Epithelial cell of esophagus (primary cell): ENCODE data around the gene STBD1.
"Not testable (repeated sequence)": the region's sequence is repeated elsewhere in the genome, so short reads cannot be mapped to it uniquely, and the experiment has no call there.

Experiments
- DNase-seq: peaks from one replicate; pipeline ENCODE4 v3.0.0; 2010; ENCODE audit warnings: low read depth
- H3K4me3 ChIP-seq: 2 replicates; pipeline ENCODE4 v1.5.1; 2011; ENCODE audit warnings: mild to moderate bottlenecking, low read length, control low read depth
- TF ChIP-seq, protein P1 (sequence below): IDR thresholded peaks from 2 replicates; pipeline ENCODE4 v1.5.1; 2011; ENCODE audit warnings: low read depth, mild to moderate bottlenecking, low read length, control low read depth, inconsistent platforms; ENCODE audit not compliant: insufficient read depth; ENCODE audit errors: missing control alignments

Gene STBD1

GRCh38 chr4:76276813-76277212, 29.7 kb upstream of the STBD1 start:
- no peak for DNase-seq
- TF ChIP-seq, protein P1, sequence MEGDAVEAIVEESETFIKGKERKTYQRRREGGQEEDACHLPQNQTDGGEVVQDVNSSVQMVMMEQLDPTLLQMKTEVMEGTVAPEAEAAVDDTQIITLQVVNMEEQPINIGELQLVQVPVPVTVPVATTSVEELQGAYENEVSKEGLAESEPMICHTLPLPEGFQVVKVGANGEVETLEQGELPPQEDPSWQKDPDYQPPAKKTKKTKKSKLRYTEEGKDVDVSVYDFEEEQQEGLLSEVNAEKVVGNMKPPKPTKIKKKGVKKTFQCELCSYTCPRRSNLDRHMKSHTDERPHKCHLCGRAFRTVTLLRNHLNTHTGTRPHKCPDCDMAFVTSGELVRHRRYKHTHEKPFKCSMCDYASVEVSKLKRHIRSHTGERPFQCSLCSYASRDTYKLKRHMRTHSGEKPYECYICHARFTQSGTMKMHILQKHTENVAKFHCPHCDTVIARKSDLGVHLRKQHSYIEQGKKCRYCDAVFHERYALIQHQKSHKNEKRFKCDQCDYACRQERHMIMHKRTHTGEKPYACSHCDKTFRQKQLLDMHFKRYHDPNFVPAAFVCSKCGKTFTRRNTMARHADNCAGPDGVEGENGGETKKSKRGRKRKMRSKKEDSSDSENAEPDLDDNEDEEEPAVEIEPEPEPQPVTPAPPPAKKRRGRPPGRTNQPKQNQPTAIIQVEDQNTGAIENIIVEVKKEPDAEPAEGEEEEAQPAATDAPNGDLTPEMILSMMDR: no peak
- no peak overlapping the region for H3K4me3 ChIP-seq

DNA sequence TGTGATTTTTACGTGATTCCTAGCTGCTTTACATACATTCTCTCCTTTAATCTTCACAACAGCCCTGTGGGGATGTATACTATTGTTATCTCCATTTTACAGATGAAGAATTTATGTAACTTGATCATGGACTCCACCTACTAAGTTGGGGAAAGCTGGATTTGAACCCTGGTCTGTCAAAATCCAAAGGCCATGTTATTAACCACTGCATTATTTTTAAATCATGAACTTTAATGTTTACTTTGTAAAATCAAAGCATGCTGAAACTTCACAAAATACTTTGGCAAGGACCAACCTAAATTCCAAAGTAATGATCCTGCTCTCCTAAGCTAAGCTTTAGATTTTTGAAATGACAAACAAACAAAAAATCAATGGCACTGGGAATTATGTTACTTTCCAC, 28.9 kb upstream of the STBD1 start:
- TF ChIP-seq, protein P1: no peak
- no peak overlapping the region for H3K4me3 ChIP-seq
- no peak for DNase-seq

DNA sequence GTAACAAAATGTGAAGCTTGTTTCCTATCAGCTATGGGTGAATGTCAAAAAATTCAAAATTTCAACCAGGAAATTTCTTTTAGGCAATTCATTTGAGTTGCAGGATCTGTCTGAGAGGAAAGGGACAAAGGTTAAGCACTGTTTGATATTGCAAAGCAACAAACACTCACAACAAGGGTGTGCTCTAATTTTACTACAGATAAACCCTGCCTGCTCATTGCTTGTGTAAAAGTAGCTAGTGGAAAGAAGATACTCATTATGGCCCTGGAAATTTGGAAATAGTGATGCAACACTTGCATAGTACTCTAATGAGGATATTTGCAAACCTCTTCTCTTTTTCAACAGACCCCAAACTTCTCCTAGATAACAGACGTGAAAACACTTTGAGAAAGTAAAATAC, 27.9 kb upstream of the STBD1 start:
- DNase-seq: no peak
- TF ChIP-seq, protein P1: no peak
- no peak overlapping the region for H3K4me3 ChIP-seq

DNA sequence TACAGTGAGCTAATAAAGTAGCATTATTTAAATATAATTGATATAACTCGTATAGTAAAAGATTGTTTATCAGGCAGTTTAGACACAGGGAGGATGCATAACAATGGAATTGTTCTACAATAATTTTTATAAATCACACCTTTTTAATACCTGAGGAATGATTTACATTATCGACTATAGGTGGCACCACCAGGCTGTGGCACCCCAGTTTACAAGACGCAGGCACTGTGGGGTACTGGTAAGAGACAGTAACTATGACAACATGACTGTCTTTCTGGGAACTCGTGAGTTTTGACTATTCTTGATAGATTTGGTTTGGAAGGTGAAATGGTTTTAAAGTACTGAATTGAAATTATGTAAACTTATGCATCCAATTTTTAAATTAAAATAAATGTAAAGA, 27.1 kb upstream of the STBD1 start:
- no peak overlapping the region for H3K4me3 ChIP-seq
- TF ChIP-seq, protein P1: no peak
- no peak for DNase-seq

- DNase-seq: no peak
- TF ChIP-seq, protein P1: no peak
- no peak overlapping the region for H3K4me3 ChIP-seq
Observed at GRCh38 chr4:76280488-76281441, 25.8 kb upstream of the STBD1 start.

GRCh38 chr4:76281594-76281993, 24.9 kb upstream of the STBD1 start:
- not testable (repeated sequence) for DNase-seq, H3K4me3 ChIP-seq

DNA sequence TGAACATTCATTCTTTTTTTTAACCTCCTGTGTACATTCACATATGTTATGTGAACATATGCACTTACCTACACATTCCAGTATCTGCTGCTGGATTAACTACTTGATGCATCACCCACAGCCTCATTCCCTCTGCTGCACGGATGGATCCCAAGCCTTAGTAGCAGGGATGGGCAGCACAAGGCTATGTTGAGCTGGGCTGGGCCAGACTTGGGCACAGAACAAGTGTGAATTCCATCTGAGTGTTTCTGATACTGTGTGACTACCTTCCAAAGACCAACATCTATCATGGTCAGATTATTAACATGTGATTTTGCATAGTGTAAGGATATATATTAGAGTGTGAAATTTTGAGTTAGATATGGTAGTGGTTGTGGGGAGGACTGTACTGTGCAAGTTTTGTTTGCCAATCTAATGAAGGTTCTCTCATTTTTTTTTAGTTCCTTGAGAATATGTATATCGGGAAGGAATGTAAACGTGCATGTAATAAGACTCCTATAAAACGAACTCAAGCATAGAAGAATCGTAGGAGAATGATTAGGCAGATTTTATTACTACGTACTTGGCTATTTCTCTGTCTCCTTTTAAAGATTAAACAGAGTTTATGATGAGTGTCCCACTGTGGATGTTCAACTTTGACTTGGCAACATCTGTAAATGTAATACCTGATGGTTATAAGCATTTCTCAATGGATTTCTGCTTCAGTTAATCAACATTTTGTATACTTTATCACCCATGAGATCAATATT, 23.4 kb upstream of the STBD1 start:
- TF ChIP-seq, protein P1: no peak
- no peak for DNase-seq
- H3K4me3 ChIP-seq: no peak overlapping the region
